ENCODE data around the gene SPG21.
"Not testable (repeated sequence)": the region's sequence is repeated elsewhere in the genome, so short reads cannot be mapped to it uniquely, and the experiment has no call there.

Gene SPG21

DNA sequence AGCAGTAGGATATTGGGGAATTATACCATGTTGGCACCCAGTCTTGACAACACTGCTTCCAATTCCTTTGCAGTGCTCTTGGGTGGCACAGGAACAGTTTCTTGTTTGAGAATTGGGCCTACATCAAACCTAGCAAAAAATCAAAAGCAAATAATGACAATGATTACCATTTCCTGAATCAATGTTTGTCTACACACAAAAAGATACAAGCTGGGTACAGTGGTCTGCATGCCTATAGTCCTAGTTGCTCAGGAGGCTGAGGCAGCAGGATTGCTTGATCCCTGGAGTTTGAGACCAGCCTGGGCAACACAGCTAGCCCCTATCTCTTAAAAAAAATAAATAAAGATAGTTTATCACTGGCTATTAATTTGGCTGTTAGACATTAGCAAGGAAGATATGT lies 31.8 kb upstream of the SPG21 start:
- TF ChIP-seq, protein P1, sequence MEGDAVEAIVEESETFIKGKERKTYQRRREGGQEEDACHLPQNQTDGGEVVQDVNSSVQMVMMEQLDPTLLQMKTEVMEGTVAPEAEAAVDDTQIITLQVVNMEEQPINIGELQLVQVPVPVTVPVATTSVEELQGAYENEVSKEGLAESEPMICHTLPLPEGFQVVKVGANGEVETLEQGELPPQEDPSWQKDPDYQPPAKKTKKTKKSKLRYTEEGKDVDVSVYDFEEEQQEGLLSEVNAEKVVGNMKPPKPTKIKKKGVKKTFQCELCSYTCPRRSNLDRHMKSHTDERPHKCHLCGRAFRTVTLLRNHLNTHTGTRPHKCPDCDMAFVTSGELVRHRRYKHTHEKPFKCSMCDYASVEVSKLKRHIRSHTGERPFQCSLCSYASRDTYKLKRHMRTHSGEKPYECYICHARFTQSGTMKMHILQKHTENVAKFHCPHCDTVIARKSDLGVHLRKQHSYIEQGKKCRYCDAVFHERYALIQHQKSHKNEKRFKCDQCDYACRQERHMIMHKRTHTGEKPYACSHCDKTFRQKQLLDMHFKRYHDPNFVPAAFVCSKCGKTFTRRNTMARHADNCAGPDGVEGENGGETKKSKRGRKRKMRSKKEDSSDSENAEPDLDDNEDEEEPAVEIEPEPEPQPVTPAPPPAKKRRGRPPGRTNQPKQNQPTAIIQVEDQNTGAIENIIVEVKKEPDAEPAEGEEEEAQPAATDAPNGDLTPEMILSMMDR (IDR thresholded peaks at IDR 0.05; ENCODE audit: low read depth, low read length) = no peak
- DNase-seq (ENCODE audit: low read depth in 2 of 2) = no peak

DNA sequence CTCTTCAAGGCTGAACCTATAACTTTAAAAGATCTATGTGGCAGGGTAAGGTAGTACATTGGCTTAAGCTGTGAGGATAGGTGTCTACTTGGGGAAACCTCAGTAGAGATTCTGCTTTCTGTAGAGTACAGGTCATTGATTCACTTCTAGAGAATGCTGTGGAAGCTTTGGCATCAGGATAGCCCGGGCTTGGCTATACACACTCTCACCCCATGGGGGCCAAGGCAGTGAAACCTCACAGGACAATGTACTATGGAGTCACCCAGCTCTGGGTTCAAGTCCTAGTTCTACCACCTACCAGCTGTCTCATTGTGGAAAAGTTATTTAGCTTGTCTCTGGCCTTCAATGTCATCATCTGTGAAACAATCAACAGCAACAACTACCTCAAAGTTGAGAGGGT lies 30.7 kb upstream of the SPG21 start:
- TF ChIP-seq, protein P1 (IDR thresholded peaks at IDR 0.05; ENCODE audit: low read depth, low read length) = no peak
- DNase-seq (ENCODE audit: low read depth in 2 of 2) = no peak

More for the DNA sequence above, 31.8 kb upstream of the SPG21 start:
- H3K4me3 ChIP-seq (replicated peaks in 1 of 2; ENCODE audit: low read depth in 2 of 2, low read length in 2 of 2) = no peak overlapping the region

DNA sequence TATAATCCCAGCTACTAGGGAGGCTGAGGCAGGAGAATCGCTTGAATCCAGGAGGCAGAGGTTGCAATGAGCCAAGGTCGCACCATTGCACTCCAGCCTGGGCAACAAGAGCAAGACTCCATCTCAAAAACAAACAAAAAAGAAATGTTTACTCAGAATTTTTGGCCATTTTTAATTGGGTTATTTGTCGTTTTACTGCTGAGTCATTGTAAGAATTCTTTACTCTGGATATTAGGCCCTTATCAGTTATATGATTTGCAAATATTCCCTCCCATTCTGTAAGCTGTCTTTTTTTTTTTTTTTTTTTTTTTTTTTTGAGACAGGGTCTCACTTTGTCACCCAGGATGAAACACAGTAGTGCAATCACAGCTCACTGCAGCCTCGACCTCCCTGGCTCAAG lies 21.5 kb upstream of the SPG21 start:
- DNase-seq (ENCODE audit: low read depth in 2 of 2); H3K4me3 ChIP-seq (replicated peaks in 1 of 2; ENCODE audit: low read depth in 2 of 2, low read length in 2 of 2): not testable (repeated sequence)

More for the DNA sequence above, 30.7 kb upstream of the SPG21 start:
- no peak overlapping the region for H3K4me3 ChIP-seq (replicated peaks in 1 of 2; ENCODE audit: low read depth in 2 of 2, low read length in 2 of 2)

DNA sequence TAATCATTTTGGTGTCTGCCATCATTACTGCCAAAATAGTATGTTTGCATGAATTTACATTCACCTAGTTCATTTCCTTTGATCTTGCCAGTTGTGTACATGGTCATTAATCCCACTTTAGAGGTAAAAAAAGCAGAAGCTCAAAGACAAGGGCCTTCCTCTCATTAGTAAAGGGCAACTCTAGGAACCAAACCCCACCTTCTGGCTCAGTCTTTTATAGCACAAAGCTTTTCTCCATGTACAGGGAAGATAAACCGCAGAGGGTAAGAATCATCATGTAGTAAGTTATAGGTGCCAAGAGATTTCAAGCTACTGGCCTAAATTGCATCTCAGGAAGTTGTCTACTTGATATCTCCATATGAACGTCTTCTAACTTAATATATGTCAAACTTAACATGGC lies 19.3 kb upstream of the SPG21 start:
- DNase-seq (ENCODE audit: low read depth in 2 of 2) = peak; percentile 17 to 29
- H3K4me3 ChIP-seq (replicated peaks in 1 of 2; ENCODE audit: low read depth in 2 of 2, low read length in 2 of 2) = no peak overlapping the region
- TF ChIP-seq, protein P1 (IDR thresholded peaks at IDR 0.05; ENCODE audit: low read depth, low read length) = no peak

DNA sequence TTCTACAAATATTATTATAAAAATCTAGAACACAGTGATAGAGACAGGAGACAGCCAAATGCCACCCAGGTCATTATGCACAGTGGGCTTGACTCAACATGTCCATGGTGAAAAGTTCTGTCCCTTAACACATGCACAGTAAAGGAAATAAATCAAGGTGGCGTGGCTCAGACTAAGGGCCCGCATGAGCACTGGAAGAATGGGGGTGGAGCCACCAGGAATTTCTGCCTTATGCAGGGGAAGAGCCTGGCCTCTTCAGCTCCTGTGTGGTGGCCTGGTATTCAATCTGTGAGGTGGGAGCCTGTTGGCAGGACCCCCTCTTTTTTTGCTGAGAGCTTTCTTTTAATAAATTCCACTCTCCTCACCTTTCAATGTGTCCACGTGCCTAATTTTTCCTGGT lies 17.2 kb upstream of the SPG21 start:
- TF ChIP-seq, protein P1 (IDR thresholded peaks at IDR 0.05; ENCODE audit: low read depth, low read length) = no peak
- DNase-seq (ENCODE audit: low read depth in 2 of 2) = no peak

DNA sequence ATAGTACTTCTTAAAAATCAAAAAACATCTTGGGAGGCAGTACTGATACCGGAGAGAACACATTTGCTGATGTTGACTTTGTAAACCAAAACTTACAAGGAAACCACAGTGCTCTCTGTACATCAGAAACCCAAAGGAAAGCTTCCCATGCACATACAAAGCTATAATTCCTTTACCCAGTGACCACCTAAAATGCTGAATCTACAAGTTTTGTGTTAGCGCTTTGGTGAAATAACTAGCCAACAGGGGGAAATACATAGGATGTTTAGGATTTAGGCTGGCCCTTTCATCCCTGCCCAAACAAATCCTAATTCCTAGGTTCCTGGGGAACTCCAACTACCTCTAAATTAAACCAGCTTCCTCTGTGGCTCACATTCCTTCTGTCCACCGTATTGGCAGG lies 15.3 kb upstream of the SPG21 start:
- TF ChIP-seq, protein P1 (IDR thresholded peaks at IDR 0.05; ENCODE audit: low read depth, low read length) = no peak
- DNase-seq (ENCODE audit: low read depth in 2 of 2) = no peak
- no peak overlapping the region for H3K4me3 ChIP-seq (replicated peaks in 1 of 2; ENCODE audit: low read depth in 2 of 2, low read length in 2 of 2)

More for the DNA sequence above, 17.2 kb upstream of the SPG21 start:
- H3K4me3 ChIP-seq (replicated peaks in 1 of 2; ENCODE audit: low read depth in 2 of 2, low read length in 2 of 2) = no peak overlapping the region

DNA sequence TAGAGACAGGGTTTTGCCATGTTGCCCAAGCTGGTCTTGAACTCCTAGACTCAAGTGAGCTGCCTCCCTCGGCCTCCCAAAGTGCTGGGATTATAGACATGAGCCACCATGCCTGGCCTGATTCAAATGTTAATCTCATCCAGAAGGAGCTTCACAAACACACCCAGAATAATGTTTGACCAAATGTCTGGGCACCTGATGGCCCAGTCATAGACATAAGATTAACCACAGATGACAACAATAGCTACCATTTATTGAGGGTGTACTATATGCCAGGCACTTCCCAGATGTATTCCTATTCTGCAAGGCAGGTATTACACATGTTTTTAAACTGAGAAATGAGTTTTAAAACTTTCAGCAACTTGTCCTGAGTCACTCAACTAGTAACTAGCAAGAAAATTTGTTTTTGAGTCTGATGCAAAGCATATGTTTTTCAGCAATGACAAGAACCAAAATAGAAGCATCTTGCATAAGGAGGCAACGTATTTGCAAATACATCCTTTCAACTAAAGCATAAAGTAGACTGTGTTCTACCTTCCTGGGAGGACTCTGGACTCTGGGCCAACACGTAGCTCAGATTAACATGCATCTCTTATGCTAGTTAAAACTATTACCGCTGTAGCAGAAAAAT lies 8.1 kb upstream of the SPG21 start:
- DNase-seq (ENCODE audit: low read depth in 2 of 2) = no peak
- TF ChIP-seq, protein P1 (IDR thresholded peaks at IDR 0.05; ENCODE audit: low read depth, low read length) = no peak
- no peak overlapping the region for H3K4me3 ChIP-seq (replicated peaks in 1 of 2; ENCODE audit: low read depth in 2 of 2, low read length in 2 of 2)

Data from cardiac fibroblast (primary cell).